ENCODE measurements around the gene SERPINA3. TPM values are rescaled to one million over a fixed set of nuclear protein-coding genes. Genes with fewer than 3 reads are reported as not detected.
A peak's percentile ranks its signal among the peaks of the same experiment; 100 is the strongest.

SERPINA3 gene
- total RNA-seq, 1 experiment from 2014 or later, result 3.5 TPM

DNA sequence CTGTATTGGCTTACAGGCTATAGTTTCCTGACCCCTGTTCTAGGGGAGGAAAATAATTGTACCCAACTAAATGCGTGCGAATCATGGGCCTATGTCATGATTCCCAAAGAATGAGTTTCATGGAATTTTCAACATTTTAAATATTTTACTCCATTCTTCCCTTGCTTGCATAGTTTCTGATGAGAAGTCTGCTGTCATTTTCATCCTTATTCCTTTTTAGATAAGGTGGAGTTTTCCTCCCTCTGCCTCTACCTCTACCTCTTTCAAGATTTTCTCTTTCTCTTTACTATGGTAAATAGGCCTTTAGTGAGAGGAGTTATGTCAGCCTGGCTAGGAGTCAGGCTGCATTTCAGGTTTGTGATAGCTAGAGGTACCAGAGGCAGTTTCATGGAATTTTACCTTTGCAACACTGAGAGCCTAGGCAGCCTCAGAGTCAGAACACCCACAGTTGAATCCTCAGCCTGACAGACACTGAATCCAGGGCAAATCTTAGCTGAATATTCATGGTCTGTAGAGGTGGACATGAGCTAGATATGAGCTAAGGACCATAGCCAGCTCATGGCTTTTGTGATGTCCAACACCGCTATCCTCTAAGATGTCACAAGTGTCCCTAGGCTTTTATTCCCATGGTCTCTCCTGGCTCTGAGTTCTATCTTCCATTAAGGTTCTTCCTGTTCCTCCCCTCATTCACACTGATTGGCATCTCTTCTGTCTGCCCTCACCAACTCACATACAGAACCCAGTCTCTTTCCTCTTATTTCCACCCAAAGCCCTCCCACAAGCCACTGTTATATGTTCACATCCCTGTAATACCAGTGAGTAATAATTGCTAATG, 6.0 kb downstream of the SERPINA3 start:
- no peak overlapping the region for H3K27ac Mint-ChIP-seq
- peaks cover 53% of the 10 kb centered on the region for H3K9me3 Mint-ChIP-seq
- ATAC-seq (no peak), DNase-seq (ENCODE audit: low spot score) (no peak)
- no peak overlapping the region for H3K4me3 Mint-ChIP-seq
- no peaks in the 10 kb centered on the region for H3K4me1 Mint-ChIP-seq
- TF ChIP-seq EMX1 (CRISPR knock-in tag; IDR thresholded peaks at IDR 0.05) (no peak), ZNF317 (CRISPR knock-in tag; IDR thresholded peaks at IDR 0.05; ENCODE audit: borderline replicate concordance, low read depth) (peak; percentile 95), PRRX2 (CRISPR knock-in tag; IDR thresholded peaks at IDR 0.05) (no peak), ZNF416 (CRISPR knock-in tag; IDR thresholded peaks at IDR 0.05) (no peak)
- H3K36me3 Mint-ChIP-seq, result peaks cover 27% of the 10 kb centered on the region
- ChIA-PET CTCF (interaction anchor here (3.5 kb wide), 1 partner anchor 132 kb away, joined by 10 read pairs; no protein-coding TSS in a partner anchor), POLR2A (no interaction called here)
- peaks cover 3% of the 10 kb centered on the region for H3K27me3 Mint-ChIP-seq (ENCODE audit: low read depth)

DNA sequence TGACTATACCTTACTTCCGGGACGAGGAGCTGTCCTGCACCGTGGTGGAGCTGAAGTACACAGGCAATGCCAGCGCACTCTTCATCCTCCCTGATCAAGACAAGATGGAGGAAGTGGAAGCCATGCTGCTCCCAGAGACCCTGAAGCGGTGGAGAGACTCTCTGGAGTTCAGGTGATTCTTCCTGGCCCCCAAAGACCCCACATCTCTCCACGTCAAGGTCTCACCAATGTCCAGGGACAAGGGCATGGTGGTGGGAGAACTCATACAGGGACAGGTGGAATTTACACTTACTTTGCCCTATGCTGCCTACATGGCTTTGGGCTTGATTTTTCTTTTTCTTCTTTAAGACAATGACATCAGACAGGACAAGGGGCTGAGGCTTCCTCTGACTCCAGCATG, 7.1 kb downstream of the SERPINA3 start:
- peaks cover 53% of the 10 kb centered on the region for H3K9me3 Mint-ChIP-seq
- ATAC-seq (no peak), DNase-seq (ENCODE audit: low spot score) (no peak)
- peaks cover 27% of the 10 kb centered on the region for H3K36me3 Mint-ChIP-seq
- no peak overlapping the region for H3K27ac Mint-ChIP-seq
- peaks cover 3% of the 10 kb centered on the region for H3K27me3 Mint-ChIP-seq (ENCODE audit: low read depth)
- no peaks in the 10 kb centered on the region for H3K4me1 Mint-ChIP-seq
- no peak overlapping the region for H3K4me3 Mint-ChIP-seq
- CTCF ChIA-PET, result no interaction called here
- TF ChIP-seq CDX4 (CRISPR knock-in tag; IDR thresholded peaks at IDR 0.05; ENCODE audit: borderline replicate concordance), result no peak
- TF ChIP-seq ZBTB43 (CRISPR knock-in tag; IDR thresholded peaks at IDR 0.05), result no peak
- no peak for TF ChIP-seq AFF4 (CRISPR knock-in tag; IDR thresholded peaks at IDR 0.05; ENCODE audit: borderline replicate concordance)
- POLR2A ChIA-PET, result no interaction called here

DNA sequence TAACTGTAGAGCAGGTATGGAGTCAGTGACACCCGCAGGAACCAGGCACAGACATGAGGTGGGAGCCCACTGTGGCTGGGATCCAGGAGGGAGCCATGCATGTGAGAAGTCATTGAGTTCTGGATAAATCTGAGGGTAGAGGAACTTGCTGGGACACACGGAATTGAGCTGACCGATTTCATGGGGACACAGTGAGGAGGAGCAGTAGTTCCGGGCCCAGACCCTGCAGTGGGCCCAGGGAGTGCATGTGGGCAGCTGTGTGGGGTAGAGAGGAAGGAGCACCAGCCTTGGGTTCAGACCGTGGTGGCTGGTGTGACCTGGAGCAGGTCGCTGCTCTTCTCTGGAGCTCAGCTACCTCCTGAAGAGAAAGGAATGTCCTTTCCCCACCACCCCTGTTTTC, 8.4 kb downstream of the SERPINA3 start:
- H3K27me3 Mint-ChIP-seq (ENCODE audit: low read depth), result peaks cover 3% of the 10 kb centered on the region
- no peak for DNase-seq (ENCODE audit: low spot score)
- H3K27ac Mint-ChIP-seq, result no peak overlapping the region
- H3K4me1 Mint-ChIP-seq, result no peaks in the 10 kb centered on the region
- POLR2A ChIA-PET, result no interaction called here
- ATAC-seq, result no peak
- TF ChIP-seq ATF3 (CRISPR knock-in tag; conservative IDR thresholded peaks at IDR 0.05) (no peak), HMGA2 (CRISPR knock-in tag; IDR thresholded peaks at IDR 0.05) (no peak), TP53 (CRISPR knock-in tag; IDR thresholded peaks at IDR 0.05) (no peak), ZNF396 (CRISPR knock-in tag; IDR thresholded peaks at IDR 0.05; ENCODE audit: borderline replicate concordance) (no peak), GABPB1 (CRISPR knock-in tag; IDR thresholded peaks at IDR 0.05) (no peak), ZNF232 (CRISPR knock-in tag; IDR thresholded peaks at IDR 0.05) (no peak)
- TF ChIP-seq, protein P1, sequence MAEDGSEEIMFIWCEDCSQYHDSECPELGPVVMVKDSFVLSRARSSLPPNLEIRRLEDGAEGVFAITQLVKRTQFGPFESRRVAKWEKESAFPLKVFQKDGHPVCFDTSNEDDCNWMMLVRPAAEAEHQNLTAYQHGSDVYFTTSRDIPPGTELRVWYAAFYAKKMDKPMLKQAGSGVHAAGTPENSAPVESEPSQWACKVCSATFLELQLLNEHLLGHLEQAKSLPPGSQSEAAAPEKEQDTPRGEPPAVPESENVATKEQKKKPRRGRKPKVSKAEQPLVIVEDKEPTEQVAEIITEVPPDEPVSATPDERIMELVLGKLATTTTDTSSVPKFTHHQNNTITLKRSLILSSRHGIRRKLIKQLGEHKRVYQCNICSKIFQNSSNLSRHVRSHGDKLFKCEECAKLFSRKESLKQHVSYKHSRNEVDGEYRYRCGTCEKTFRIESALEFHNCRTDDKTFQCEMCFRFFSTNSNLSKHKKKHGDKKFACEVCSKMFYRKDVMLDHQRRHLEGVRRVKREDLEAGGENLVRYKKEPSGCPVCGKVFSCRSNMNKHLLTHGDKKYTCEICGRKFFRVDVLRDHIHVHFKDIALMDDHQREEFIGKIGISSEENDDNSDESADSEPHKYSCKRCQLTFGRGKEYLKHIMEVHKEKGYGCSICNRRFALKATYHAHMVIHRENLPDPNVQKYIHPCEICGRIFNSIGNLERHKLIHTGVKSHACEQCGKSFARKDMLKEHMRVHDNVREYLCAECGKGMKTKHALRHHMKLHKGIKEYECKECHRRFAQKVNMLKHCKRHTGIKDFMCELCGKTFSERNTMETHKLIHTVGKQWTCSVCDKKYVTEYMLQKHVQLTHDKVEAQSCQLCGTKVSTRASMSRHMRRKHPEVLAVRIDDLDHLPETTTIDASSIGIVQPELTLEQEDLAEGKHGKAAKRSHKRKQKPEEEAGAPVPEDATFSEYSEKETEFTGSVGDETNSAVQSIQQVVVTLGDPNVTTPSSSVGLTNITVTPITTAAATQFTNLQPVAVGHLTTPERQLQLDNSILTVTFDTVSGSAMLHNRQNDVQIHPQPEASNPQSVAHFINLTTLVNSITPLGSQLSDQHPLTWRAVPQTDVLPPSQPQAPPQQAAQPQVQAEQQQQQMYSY (CRISPR knock-in tag; IDR thresholded peaks at IDR 0.05), result no peak
- no peak overlapping the region for H3K4me3 Mint-ChIP-seq
- H3K9me3 Mint-ChIP-seq, result peaks cover 48% of the 10 kb centered on the region
- peaks cover 27% of the 10 kb centered on the region for H3K36me3 Mint-ChIP-seq
- CTCF ChIA-PET, result no interaction called here
